Inferior parietal cortex (tissue), 1 donor: Measurements from ENCODE around the gene MAP3K8.
"Not testable (repeated sequence)": the region's sequence is repeated elsewhere in the genome, so short reads cannot be mapped to it uniquely, and the experiment has no call there.

Experiments used
- DNase-seq: peaks from one replicate; pipeline ENCODE4 v3.0.0-alpha.2; 2016; ENCODE audit errors: extremely low spot score

Gene MAP3K8

GRCh38 chr10:30447125-30447799 is 13.3 kb downstream of the MAP3K8 start:
- no peak for DNase-seq

- no peak for DNase-seq
Measured at GRCh38 chr10:30448092-30448491, 14.1 kb downstream of the MAP3K8 start.

- DNase-seq, result no peak
Measured at GRCh38 chr10:30453764-30454527, 20.0 kb downstream of the MAP3K8 start.

- no peak for DNase-seq
Measured at GRCh38 chr10:30454744-30455510, 20.9 kb downstream of the MAP3K8 start.

GRCh38 chr10:30455816-30456215 is 21.8 kb downstream of the MAP3K8 start:
- DNase-seq, result no peak

GRCh38 chr10:30456266-30456665 is 22.3 kb downstream of the MAP3K8 start:
- DNase-seq, result no peak

- no peak for DNase-seq
Measured at GRCh38 chr10:30459283-30459682, 25.3 kb downstream of the MAP3K8 start.

GRCh38 chr10:30460121-30460520 is 26.1 kb downstream of the MAP3K8 start:
- DNase-seq, result no peak

GRCh38 chr10:30462513-30462912 is 28.5 kb downstream of the MAP3K8 start:
- DNase-seq, result no peak

GRCh38 chr10:30463944-30464451 is 30.0 kb downstream of the MAP3K8 start:
- DNase-seq, result no peak

- DNase-seq, result no peak
Measured at GRCh38 chr10:30464675-30465074, 30.7 kb downstream of the MAP3K8 start.

GRCh38 chr10:30466445-30466844 is 32.5 kb downstream of the MAP3K8 start:
- DNase-seq, result no peak

- peak; percentile 33 for DNase-seq
Measured at GRCh38 chr10:30467651-30468338, 33.8 kb downstream of the MAP3K8 start.

- no peak for DNase-seq
Measured at GRCh38 chr10:30472414-30473155, 38.6 kb downstream of the MAP3K8 start.

GRCh38 chr10:30475515-30475914 is 41.5 kb downstream of the MAP3K8 start:
- not testable (repeated sequence) for DNase-seq

GRCh38 chr10:30476511-30477155 is 42.6 kb downstream of the MAP3K8 start:
- no peak for DNase-seq

GRCh38 chr10:30479513-30479912 is 45.5 kb downstream of the MAP3K8 start:
- not testable (repeated sequence) for DNase-seq

- no peak for DNase-seq
Measured at GRCh38 chr10:30481603-30482002, 47.6 kb downstream of the MAP3K8 start.

- no peak for DNase-seq
Measured at GRCh38 chr10:30488316-30488715, 54.3 kb downstream of the MAP3K8 start.

- DNase-seq, result no peak
Measured at GRCh38 chr10:30489346-30489745, 55.4 kb downstream of the MAP3K8 start.
